Left ventricle myocardium inferior (tissue), 1 donor: ENCODE measurements around the gene CRK. TPM values are rescaled to one million over a fixed set of nuclear protein-coding genes. Genes with fewer than 3 reads are reported as not detected.
"Not testable (repeated sequence)": the region's sequence is repeated elsewhere in the genome, so short reads cannot be mapped to it uniquely, and the experiment has no call there.

ENCODE experiments used
- DNase-seq: peaks from one replicate; pipeline ENCODE4 v3.0.0-alpha.2; 2020
- H3K27ac ChIP-seq: fragments of 200-600 bp; replicated peaks from 2 replicates; pipeline ENCODE4 v1.8.0; 2021
- H3K27me3 ChIP-seq: fragments of 200-600 bp; 2 replicates; pipeline ENCODE4 v1.8.0; 2021; ENCODE audit warnings: low read depth
- H3K36me3 ChIP-seq: fragments of 200-600 bp; 2 replicates; pipeline ENCODE4 v1.8.0; 2021
- H3K4me1 ChIP-seq: fragments of 200-600 bp; 2 replicates; pipeline ENCODE4 v1.8.0; 2021
- H3K4me3 ChIP-seq: fragments of 200-600 bp; 2 replicates; pipeline ENCODE4 v1.8.0; 2021; ENCODE audit warnings: mild to moderate bottlenecking, moderate library complexity
- H3K9me3 ChIP-seq: fragments of 200-600 bp; replicated peaks from 2 replicates; pipeline ENCODE4 v1.8.0; 2021
- CTCF ChIP-seq: fragments of 200-600 bp; IDR thresholded peaks from 2 replicates; pipeline ENCODE4 v1.8.0; 2021; ENCODE audit warnings: antibody characterized with exemption, mild to moderate bottlenecking, borderline replicate concordance
- intact Hi-C: fragments of 100-400 bp; cut with micrococcal nuclease; formaldehyde crosslinking; loops from one replicate; pipeline ENCODE4 v1.11.0; 2022
- total RNA-seq: library from RNA; stranded (reverse); fragmentation: NEBNext Ultra II Directional; extraction: Animal tissue kit (Norgen Biotek cat#: 25700); gene quantifications from one replicate; pipeline ENCODE4 v1.2.1, GENCODE V29; 2021
- donor health status: DM: no; HTN: yes; CAD: no; lungs with severe emphysema.

CRK gene
- total RNA-seq, 1 donor from 2014 or later, result 37.5 TPM

GRCh38 chr17:1449412-1449967 lies 6.5 kb downstream of the CRK start:
- TF ChIP-seq CTCF, result no peak
- intact Hi-C loops, result no loop called here
- H3K27me3 ChIP-seq, result no peaks in the 10 kb centered on the region
- H3K9me3 ChIP-seq, result no peaks in the 10 kb centered on the region
- H3K4me1 ChIP-seq, result peaks cover 90% of the 10 kb centered on the region
- no peak for DNase-seq
- no peak overlapping the region for H3K4me3 ChIP-seq
- H3K36me3 ChIP-seq, result peaks cover 13% of the 10 kb centered on the region
- peak overlapping the region; percentile 82 for H3K27ac ChIP-seq

- DNase-seq, result no peak
- Histone ChIP-seq H3K27ac (peak overlapping the region; percentile 82), H3K9me3 (no peaks in the 10 kb centered on the region), H3K4me3 (peak overlapping the region; percentile 21), H3K4me1 (peaks cover 70% of the 10 kb centered on the region), H3K27me3 (no peaks in the 10 kb centered on the region), H3K36me3 (peaks cover 6% of the 10 kb centered on the region)
- intact Hi-C loops, result no loop called here
- TF ChIP-seq CTCF, result no peak
Measured at GRCh38 chr17:1447052-1447451, 9.0 kb downstream of the CRK start.

DNA sequence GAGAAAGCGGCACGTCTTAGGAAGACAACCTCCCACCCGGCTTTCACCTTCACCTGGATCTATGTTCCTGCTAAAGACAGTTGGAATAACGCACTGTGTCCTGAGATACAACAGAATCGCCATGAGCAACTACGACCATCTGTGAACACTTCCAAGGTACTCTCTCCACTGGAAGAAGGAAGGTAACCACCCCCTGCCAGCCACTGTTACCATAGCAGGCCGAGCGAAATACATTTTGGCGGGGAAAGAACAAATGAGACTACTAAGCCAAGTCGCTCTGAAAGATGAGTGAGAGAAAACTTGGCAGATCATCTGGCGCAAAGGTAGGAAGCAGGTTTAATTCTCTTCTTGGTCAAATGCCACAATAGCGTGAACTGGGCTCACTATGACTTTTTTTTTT lies 9.8 kb downstream of the CRK start:
- Histone ChIP-seq H3K4me1 (peaks cover 61% of the 10 kb centered on the region), H3K27me3 (no peaks in the 10 kb centered on the region), H3K4me3 (no peak overlapping the region), H3K27ac (peak overlapping the region; percentile 82), H3K36me3 (peaks cover 6% of the 10 kb centered on the region), H3K9me3 (no peaks in the 10 kb centered on the region)
- DNase-seq, result no peak
- TF ChIP-seq CTCF, result no peak
- intact Hi-C loops, result no loop called here

GRCh38 chr17:1445695-1446094 lies 10.3 kb downstream of the CRK start:
- Histone ChIP-seq H3K27ac (peak overlapping the region; percentile 82), H3K4me1 (peaks cover 60% of the 10 kb centered on the region)
- H3K4me3 ChIP-seq, H3K9me3 ChIP-seq, H3K27me3 ChIP-seq, intact Hi-C loops, H3K36me3 ChIP-seq, DNase-seq: not testable (repeated sequence)

GRCh38 chr17:1442721-1443120 lies 13.3 kb downstream of the CRK start:
- DNase-seq, H3K4me3 ChIP-seq, H3K9me3 ChIP-seq, H3K27ac ChIP-seq, H3K27me3 ChIP-seq, H3K36me3 ChIP-seq, intact Hi-C loops: not testable (repeated sequence)
- H3K4me1 ChIP-seq, result peaks cover 45% of the 10 kb centered on the region

- Histone ChIP-seq H3K4me3 (no peak overlapping the region), H3K27me3 (no peaks in the 10 kb centered on the region), H3K27ac (no peak overlapping the region), H3K36me3 (peaks cover 6% of the 10 kb centered on the region), H3K9me3 (no peaks in the 10 kb centered on the region), H3K4me1 (peaks cover 41% of the 10 kb centered on the region)
- intact Hi-C loops, result no loop called here
- TF ChIP-seq CTCF, result no peak
- DNase-seq, result no peak
Measured at GRCh38 chr17:1442187-1442586, 13.8 kb downstream of the CRK start.

- no peak overlapping the region for H3K27ac ChIP-seq
- no peak for DNase-seq
- no peaks in the 10 kb centered on the region for H3K9me3 ChIP-seq
- peaks cover 15% of the 10 kb centered on the region for H3K36me3 ChIP-seq
- no peak for TF ChIP-seq CTCF
- peaks cover 29% of the 10 kb centered on the region for H3K4me1 ChIP-seq
- intact Hi-C loops, result no loop called here
- no peak overlapping the region for H3K4me3 ChIP-seq
- no peaks in the 10 kb centered on the region for H3K27me3 ChIP-seq
Measured at GRCh38 chr17:1440921-1441320, 15.1 kb downstream of the CRK start.
